T47D (cell line): ENCODE results near the gene DNM1.

Experiments
- DNase-seq, 2 experiments: peaks; one replicate each; pipeline versions ENCODE4 v3.0.0 to v3.0.0-alpha.2; 2011 to 2012; ENCODE audit warnings: low read depth in 1 of 2, low spot score in 1 of 2
- JUND ChIP-seq: IDR thresholded peaks from 2 replicates; pipeline ENCODE4 v1.6.1; 2012; ENCODE audit warnings: low read depth
- in situ Hi-C: cut with HindIII; loops from 2 replicates; pipeline ENCODE4 v1.10.0; 2016; ENCODE audit warnings: low sequenced_read_pairs, low pct_unique_long_range_greater_than_20kb

DNM1 gene

GRCh38 chr9:128202648-128203023, 543 bp upstream of the DNM1 start:
- no peak for DNase-seq
- in situ Hi-C loops = no loop called here
- no peak for TF ChIP-seq JUND

- TF ChIP-seq JUND = no peak
- in situ Hi-C loops = no loop called here
- no peak for DNase-seq
These were observed 750 bp downstream of the DNM1 start for GRCh38 chr9:128203707-128204551.

GRCh38 chr9:128204858-128205257, 1.7 kb downstream of the DNM1 start:
- TF ChIP-seq JUND = no peak
- DNase-seq = no peak
- in situ Hi-C loops = no loop called here

- DNase-seq = no peak
- in situ Hi-C loops = no loop called here
- TF ChIP-seq JUND = no peak
These were observed 2.2 kb downstream of the DNM1 start for GRCh38 chr9:128205296-128205944.

GRCh38 chr9:128206484-128206883, 3.3 kb downstream of the DNM1 start:
- DNase-seq = no peak
- TF ChIP-seq JUND = no peak
- in situ Hi-C loops = no loop called here

GRCh38 chr9:128206916-128207910, 4.0 kb downstream of the DNM1 start:
- DNase-seq = no peak
- in situ Hi-C loops = no loop called here
- no peak for TF ChIP-seq JUND

- in situ Hi-C loops = no loop called here
- DNase-seq = no peak
- TF ChIP-seq JUND = no peak
These were observed 5.2 kb downstream of the DNM1 start for GRCh38 chr9:128208386-128208785.

- no peak for DNase-seq
- in situ Hi-C loops = no loop called here
These were observed 5.9 kb downstream of the DNM1 start for GRCh38 chr9:128208946-128209669.

GRCh38 chr9:128211186-128211980, 8.2 kb downstream of the DNM1 start:
- no peak for DNase-seq
- no peak for TF ChIP-seq JUND
- in situ Hi-C loops = no loop called here

More at GRCh38 chr9:128208946-128209669, 5.9 kb downstream of the DNM1 start:
- TF ChIP-seq JUND = no peak

GRCh38 chr9:128211981-128212281, 8.8 kb downstream of the DNM1 start:
- TF ChIP-seq JUND = no peak
- in situ Hi-C loops = no loop called here
- DNase-seq = no peak

- in situ Hi-C loops = no loop called here
- DNase-seq = no peak
- TF ChIP-seq JUND = no peak
These were observed 10.7 kb downstream of the DNM1 start for GRCh38 chr9:128213746-128214497.
